Parathyroid adenoma (tissue), 2 donors: ENCODE results near the gene BCAT1.

Source experiments
- H2AFZ ChIP-seq: fragments of 300-600 bp; sonication (generic); one replicate; pipeline ENCODE4 v1.7.0; 2017; ENCODE audit warnings: antibody characterized with exemption, mild to moderate bottlenecking
- H3K27ac ChIP-seq: fragments of 300-600 bp; sonication (generic); one replicate; pipeline ENCODE4 v1.7.0; 2017
- H3K27me3 ChIP-seq: fragments of 300-600 bp; sonication (generic); one replicate; pipeline ENCODE4 v1.7.0; 2017; ENCODE audit warnings: low read length; ENCODE audit not compliant: control insufficient read depth, insufficient read depth
- H3K36me3 ChIP-seq: fragments of 300-600 bp; sonication (generic); one replicate; pipeline ENCODE4 v1.7.0; 2017; ENCODE audit warnings: low read length; ENCODE audit not compliant: control insufficient read depth, insufficient read depth
- H3K4me1 ChIP-seq: fragments of 300-600 bp; sonication (generic); one replicate; pipeline ENCODE4 v1.7.0; 2017; ENCODE audit warnings: control low read depth
- H3K4me2 ChIP-seq: fragments of 300-600 bp; sonication (generic); one replicate; pipeline ENCODE4 v1.7.0; 2017; ENCODE audit warnings: low read length
- H3K4me3 ChIP-seq: fragments of 300-600 bp; sonication (generic); one replicate; pipeline ENCODE4 v1.7.0; 2017; ENCODE audit warnings: low read depth, low read length
- H3K79me2 ChIP-seq: fragments of 300-600 bp; sonication (generic); one replicate; pipeline ENCODE4 v1.7.0; 2017; ENCODE audit warnings: control low read depth
- H3K9ac ChIP-seq: fragments of 300-600 bp; sonication (generic); one replicate; pipeline ENCODE4 v1.7.0; 2017; ENCODE audit warnings: mild to moderate bottlenecking
- H3K9me3 ChIP-seq: fragments of 300-600 bp; sonication (generic); one replicate; pipeline ENCODE4 v1.7.0; 2017; ENCODE audit warnings: low read length; ENCODE audit not compliant: control insufficient read depth
- CTCF ChIP-seq: fragments of 300-600 bp; sonication (generic); IDR thresholded peaks from one replicate; pipeline ENCODE4 v1.7.0; 2017; ENCODE audit warnings: antibody characterized with exemption, mild to moderate bottlenecking
- donor health status: primary hyperparathyroidism.

BCAT1 gene

GRCh38 chr12:24909667-24910066 lies 39.2 kb downstream of the BCAT1 start:
- H3K36me3 ChIP-seq, result no peaks in the 10 kb centered on the region
- no peak overlapping the region for H3K27ac ChIP-seq
- TF ChIP-seq CTCF, result no peak
- no peaks in the 10 kb centered on the region for H3K4me1 ChIP-seq
- no peak overlapping the region for H3K4me2 ChIP-seq
- no peaks in the 10 kb centered on the region for H3K9me3 ChIP-seq
- H2AFZ ChIP-seq, result no peak overlapping the region
- no peak overlapping the region for H3K9ac ChIP-seq
- no peaks in the 10 kb centered on the region for H3K27me3 ChIP-seq
- no peak overlapping the region for H3K4me3 ChIP-seq
- no peaks in the 10 kb centered on the region for H3K79me2 ChIP-seq

- H3K4me1 ChIP-seq, result no peaks in the 10 kb centered on the region
- no peak overlapping the region for H3K9ac ChIP-seq
- no peaks in the 10 kb centered on the region for H3K79me2 ChIP-seq
- H3K27ac ChIP-seq, result no peak overlapping the region
- H3K4me2 ChIP-seq, result no peak overlapping the region
- H2AFZ ChIP-seq, result no peak overlapping the region
- H3K36me3 ChIP-seq, result no peaks in the 10 kb centered on the region
- no peaks in the 10 kb centered on the region for H3K27me3 ChIP-seq
- no peaks in the 10 kb centered on the region for H3K9me3 ChIP-seq
- TF ChIP-seq CTCF, result no peak
- H3K4me3 ChIP-seq, result no peak overlapping the region
These were observed 41.4 kb downstream of the BCAT1 start for GRCh38 chr12:24907464-24907863.

GRCh38 chr12:24906141-24906540 lies 42.8 kb downstream of the BCAT1 start:
- no peak for TF ChIP-seq CTCF
- Histone ChIP-seq H3K4me3 (no peak overlapping the region), H3K27ac (no peak overlapping the region), H3K79me2 (no peaks in the 10 kb centered on the region), H3K36me3 (no peaks in the 10 kb centered on the region), H3K27me3 (no peaks in the 10 kb centered on the region), H3K9me3 (no peaks in the 10 kb centered on the region), H3K9ac (no peak overlapping the region), H3K4me2 (no peak overlapping the region), H3K4me1 (no peaks in the 10 kb centered on the region), H2AFZ (no peak overlapping the region)

GRCh38 chr12:24905431-24905830 lies 43.5 kb downstream of the BCAT1 start:
- no peak overlapping the region for H2AFZ ChIP-seq
- H3K36me3 ChIP-seq, result no peaks in the 10 kb centered on the region
- H3K9ac ChIP-seq, result no peak overlapping the region
- H3K27ac ChIP-seq, result no peak overlapping the region
- H3K27me3 ChIP-seq, result no peaks in the 10 kb centered on the region
- no peaks in the 10 kb centered on the region for H3K79me2 ChIP-seq
- no peak overlapping the region for H3K4me3 ChIP-seq
- no peaks in the 10 kb centered on the region for H3K9me3 ChIP-seq
- H3K4me2 ChIP-seq, result no peak overlapping the region
- no peaks in the 10 kb centered on the region for H3K4me1 ChIP-seq
- TF ChIP-seq CTCF, result no peak

- H3K27me3 ChIP-seq, result no peaks in the 10 kb centered on the region
- H3K79me2 ChIP-seq, result no peaks in the 10 kb centered on the region
- no peaks in the 10 kb centered on the region for H3K4me1 ChIP-seq
- H3K27ac ChIP-seq, result no peak overlapping the region
- no peak overlapping the region for H3K4me3 ChIP-seq
- H3K9ac ChIP-seq, result no peak overlapping the region
- no peak for TF ChIP-seq CTCF
- H3K4me2 ChIP-seq, result no peak overlapping the region
- H3K9me3 ChIP-seq, result no peaks in the 10 kb centered on the region
- no peak overlapping the region for H2AFZ ChIP-seq
- no peaks in the 10 kb centered on the region for H3K36me3 ChIP-seq
These were observed 44.0 kb downstream of the BCAT1 start for GRCh38 chr12:24904871-24905270.
